ENCODE measurements around the gene PCCA. TPM values are rescaled to one million over a fixed set of nuclear protein-coding genes. Genes with fewer than 3 reads are reported as not detected.
"Not testable (repeated sequence)": the region's sequence is repeated elsewhere in the genome, so short reads cannot be mapped to it uniquely, and the experiment has no call there.

Gene PCCA
- total RNA-seq, 1 donor from 2014 or later: 15.3 TPM

GRCh38 chr13:100090861-100091260 is 2.0 kb downstream of the PCCA start:
- ATAC-seq (ENCODE audit: low read depth): no peak
- DNase-seq: no peak
- Mint-ChIP-seq H3K36me3 (ENCODE audit: low read depth) (no peaks in the 10 kb centered on the region), H3K27ac (no peak overlapping the region), H3K9me3 (no peaks in the 10 kb centered on the region), H3K4me1 (peaks cover 16% of the 10 kb centered on the region), H3K4me3 (no peak overlapping the region), H3K27me3 (no peaks in the 10 kb centered on the region)
- intact Hi-C loops (cut with micrococcal nuclease): no loop called here
- ChIA-PET CTCF (no interaction called here), POLR2A (no interaction called here)
- no peak for TF ChIP-seq CTCF (IDR thresholded peaks at IDR 0.05)

- ATAC-seq (ENCODE audit: low read depth) (no peak), DNase-seq (no peak)
- Mint-ChIP-seq H3K27ac (no peak overlapping the region), H3K36me3 (ENCODE audit: low read depth) (no peaks in the 10 kb centered on the region), H3K4me3 (no peak overlapping the region), H3K4me1 (peaks cover 16% of the 10 kb centered on the region), H3K27me3 (no peaks in the 10 kb centered on the region), H3K9me3 (no peaks in the 10 kb centered on the region)
- ChIA-PET CTCF (no interaction called here), POLR2A (no interaction called here)
- TF ChIP-seq CTCF (IDR thresholded peaks at IDR 0.05): no peak
- intact Hi-C loops (cut with micrococcal nuclease): no loop called here
Measured at GRCh38 chr13:100091391-100091790, 2.5 kb downstream of the PCCA start.

GRCh38 chr13:100092273-100092672 is 3.4 kb downstream of the PCCA start:
- DNase-seq; H3K9me3 Mint-ChIP-seq; H3K36me3 Mint-ChIP-seq (ENCODE audit: low read depth); ATAC-seq (ENCODE audit: low read depth); H3K27me3 Mint-ChIP-seq; H3K4me3 Mint-ChIP-seq; CTCF ChIA-PET; POLR2A ChIA-PET; H3K27ac Mint-ChIP-seq; intact Hi-C loops (cut with micrococcal nuclease): not testable (repeated sequence)
- peaks cover 16% of the 10 kb centered on the region for H3K4me1 Mint-ChIP-seq

- intact Hi-C loops (cut with micrococcal nuclease): no loop called here
- POLR2A ChIA-PET: no interaction called here
- ATAC-seq (ENCODE audit: low read depth): no peak
- no peak overlapping the region for H3K4me3 Mint-ChIP-seq
- no peaks in the 10 kb centered on the region for H3K27me3 Mint-ChIP-seq
- peaks cover 2% of the 10 kb centered on the region for H3K4me1 Mint-ChIP-seq
- TF ChIP-seq CTCF (IDR thresholded peaks at IDR 0.05): no peak
- no peak overlapping the region for H3K27ac Mint-ChIP-seq
- DNase-seq: no peak
- CTCF ChIA-PET: no interaction called here
- no peaks in the 10 kb centered on the region for H3K36me3 Mint-ChIP-seq (ENCODE audit: low read depth)
- H3K9me3 Mint-ChIP-seq: no peaks in the 10 kb centered on the region
Measured at GRCh38 chr13:100095498-100095897, 6.6 kb downstream of the PCCA start.

- Mint-ChIP-seq H3K9me3 (no peaks in the 10 kb centered on the region), H3K4me3 (no peak overlapping the region), H3K36me3 (ENCODE audit: low read depth) (no peaks in the 10 kb centered on the region), H3K27ac (no peak overlapping the region), H3K27me3 (no peaks in the 10 kb centered on the region), H3K4me1 (no peaks in the 10 kb centered on the region)
- ATAC-seq (ENCODE audit: low read depth) (no peak), DNase-seq (no peak)
- no peak for TF ChIP-seq CTCF (IDR thresholded peaks at IDR 0.05)
- ChIA-PET CTCF (no interaction called here), POLR2A (no interaction called here)
- intact Hi-C loops (cut with micrococcal nuclease): no loop called here
Measured at GRCh38 chr13:100096526-100096925, 7.6 kb downstream of the PCCA start.

GRCh38 chr13:100097821-100098220 is 8.9 kb downstream of the PCCA start:
- Mint-ChIP-seq H3K36me3 (ENCODE audit: low read depth) (peaks cover 1% of the 10 kb centered on the region), H3K4me1 (no peaks in the 10 kb centered on the region), H3K4me3 (no peak overlapping the region), H3K9me3 (no peaks in the 10 kb centered on the region), H3K27ac (no peak overlapping the region), H3K27me3 (no peaks in the 10 kb centered on the region)
- no peak for TF ChIP-seq CTCF (IDR thresholded peaks at IDR 0.05)
- intact Hi-C loops (cut with micrococcal nuclease): no loop called here
- POLR2A ChIA-PET: no interaction called here
- DNase-seq (no peak), ATAC-seq (ENCODE audit: low read depth) (no peak)
- CTCF ChIA-PET: no interaction called here
